ENCODE data around the gene MED29.

DNA sequence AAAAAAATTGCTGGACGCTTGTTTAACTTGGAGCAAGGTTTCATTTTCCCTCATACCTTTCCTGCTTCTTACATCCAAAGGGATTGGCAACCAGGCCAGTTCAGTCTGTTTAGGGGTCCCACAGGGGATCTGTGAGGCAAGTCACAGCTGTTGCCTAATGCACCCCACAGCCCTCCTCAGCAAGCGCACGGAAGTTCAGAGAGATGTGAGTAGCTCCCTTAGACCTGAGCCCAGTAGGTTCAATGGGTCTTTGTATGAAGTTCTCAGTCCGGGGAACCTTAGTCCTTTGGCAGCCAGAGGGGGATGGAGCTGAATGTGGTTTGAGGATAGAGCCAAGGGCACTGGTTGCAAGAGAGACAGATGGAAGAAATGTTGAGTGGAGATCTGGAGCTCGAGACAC, 35.9 kb upstream of the MED29 start:
- TF ChIP-seq, protein P1, sequence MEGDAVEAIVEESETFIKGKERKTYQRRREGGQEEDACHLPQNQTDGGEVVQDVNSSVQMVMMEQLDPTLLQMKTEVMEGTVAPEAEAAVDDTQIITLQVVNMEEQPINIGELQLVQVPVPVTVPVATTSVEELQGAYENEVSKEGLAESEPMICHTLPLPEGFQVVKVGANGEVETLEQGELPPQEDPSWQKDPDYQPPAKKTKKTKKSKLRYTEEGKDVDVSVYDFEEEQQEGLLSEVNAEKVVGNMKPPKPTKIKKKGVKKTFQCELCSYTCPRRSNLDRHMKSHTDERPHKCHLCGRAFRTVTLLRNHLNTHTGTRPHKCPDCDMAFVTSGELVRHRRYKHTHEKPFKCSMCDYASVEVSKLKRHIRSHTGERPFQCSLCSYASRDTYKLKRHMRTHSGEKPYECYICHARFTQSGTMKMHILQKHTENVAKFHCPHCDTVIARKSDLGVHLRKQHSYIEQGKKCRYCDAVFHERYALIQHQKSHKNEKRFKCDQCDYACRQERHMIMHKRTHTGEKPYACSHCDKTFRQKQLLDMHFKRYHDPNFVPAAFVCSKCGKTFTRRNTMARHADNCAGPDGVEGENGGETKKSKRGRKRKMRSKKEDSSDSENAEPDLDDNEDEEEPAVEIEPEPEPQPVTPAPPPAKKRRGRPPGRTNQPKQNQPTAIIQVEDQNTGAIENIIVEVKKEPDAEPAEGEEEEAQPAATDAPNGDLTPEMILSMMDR (IDR thresholded peaks at IDR 0.05) = no peak
- TF ChIP-seq POLR2AphosphoS5 (IDR thresholded peaks at IDR 0.05; ENCODE audit: low read depth, low read length) (no peak), TCF7L2 (IDR thresholded peaks at IDR 0.05; ENCODE audit: low read depth, low read length) (no peak)
- TF ChIP-seq, protein P2, sequence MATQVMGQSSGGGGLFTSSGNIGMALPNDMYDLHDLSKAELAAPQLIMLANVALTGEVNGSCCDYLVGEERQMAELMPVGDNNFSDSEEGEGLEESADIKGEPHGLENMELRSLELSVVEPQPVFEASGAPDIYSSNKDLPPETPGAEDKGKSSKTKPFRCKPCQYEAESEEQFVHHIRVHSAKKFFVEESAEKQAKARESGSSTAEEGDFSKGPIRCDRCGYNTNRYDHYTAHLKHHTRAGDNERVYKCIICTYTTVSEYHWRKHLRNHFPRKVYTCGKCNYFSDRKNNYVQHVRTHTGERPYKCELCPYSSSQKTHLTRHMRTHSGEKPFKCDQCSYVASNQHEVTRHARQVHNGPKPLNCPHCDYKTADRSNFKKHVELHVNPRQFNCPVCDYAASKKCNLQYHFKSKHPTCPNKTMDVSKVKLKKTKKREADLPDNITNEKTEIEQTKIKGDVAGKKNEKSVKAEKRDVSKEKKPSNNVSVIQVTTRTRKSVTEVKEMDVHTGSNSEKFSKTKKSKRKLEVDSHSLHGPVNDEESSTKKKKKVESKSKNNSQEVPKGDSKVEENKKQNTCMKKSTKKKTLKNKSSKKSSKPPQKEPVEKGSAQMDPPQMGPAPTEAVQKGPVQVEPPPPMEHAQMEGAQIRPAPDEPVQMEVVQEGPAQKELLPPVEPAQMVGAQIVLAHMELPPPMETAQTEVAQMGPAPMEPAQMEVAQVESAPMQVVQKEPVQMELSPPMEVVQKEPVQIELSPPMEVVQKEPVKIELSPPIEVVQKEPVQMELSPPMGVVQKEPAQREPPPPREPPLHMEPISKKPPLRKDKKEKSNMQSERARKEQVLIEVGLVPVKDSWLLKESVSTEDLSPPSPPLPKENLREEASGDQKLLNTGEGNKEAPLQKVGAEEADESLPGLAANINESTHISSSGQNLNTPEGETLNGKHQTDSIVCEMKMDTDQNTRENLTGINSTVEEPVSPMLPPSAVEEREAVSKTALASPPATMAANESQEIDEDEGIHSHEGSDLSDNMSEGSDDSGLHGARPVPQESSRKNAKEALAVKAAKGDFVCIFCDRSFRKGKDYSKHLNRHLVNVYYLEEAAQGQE (IDR thresholded peaks at IDR 0.05; ENCODE audit: insufficient read depth in 1 of 2, low read depth in 2 of 2, low read length in 1 of 2) = no peak
